Thoracic aorta (tissue), 2 donors: ENCODE measurements around the gene SMOC2. TPM values are rescaled to one million over a fixed set of nuclear protein-coding genes. Genes with fewer than 3 reads are reported as not detected.

Source experiments
- ATAC-seq: fragments of 150-250 bp; one replicate; pipeline ENCODE4 v1.8.0; 2017; ENCODE audit warnings: low read depth; ENCODE audit not compliant: insufficient number of reproducible peaks, low FRiP score
- DNase-seq: peaks from one replicate; pipeline ENCODE4 v3.0.0-alpha.2; 2020; ENCODE audit warnings: low spot score
- H3K27ac ChIP-seq, 2 donors: fragments of 200-600 bp; sonication (generic); 1 replicate in 1 of 2; 2 replicates in 1 of 2; pipeline ENCODE4 v1.5.1; 2016; ENCODE audit warnings: mild to moderate bottlenecking in 2 of 2, moderate library complexity in 2 of 2
- H3K27me3 ChIP-seq: fragments of 200-600 bp; sonication (generic); replicated peaks from 2 replicates; pipeline ENCODE4 v1.6.0; 2016; ENCODE audit warnings: mild to moderate bottlenecking; ENCODE audit not compliant: insufficient read depth
- H3K36me3 ChIP-seq: fragments of 200-600 bp; sonication (generic); one replicate; pipeline ENCODE4 v1.5.1; 2016
- H3K4me1 ChIP-seq, 2 donors: fragments of 200-600 bp; sonication (generic); 1 replicate in 1 of 2; 2 replicates in 1 of 2; pipeline versions ENCODE4 v1.5.1 to v1.6.0; 2016; ENCODE audit warnings: low read depth in 2 of 2, mild to moderate bottlenecking in 1 of 2; ENCODE audit not compliant: control insufficient read depth in 1 of 2
- H3K4me3 ChIP-seq: fragments of 200-600 bp; sonication (generic); 2 replicates; pipeline ENCODE4 v1.5.1; 2016; ENCODE audit warnings: mild to moderate bottlenecking
- H3K9me3 ChIP-seq: fragments of 200-600 bp; sonication (generic); 2 replicates; pipeline ENCODE4 v1.5.1; 2016
- total RNA-seq, 2 donors: library from RNA; depleted of rRNA; stranded (reverse); fragments of >200 nt; gene quantifications; one replicate each; pipeline versions ENCODE4 v1.1.0 to v1.2.3, GENCODE V29; 2016
- TF ChIP-seq, protein P1 (sequence below): fragments of 200-600 bp; sonication (generic); IDR thresholded peaks from one replicate; pipeline ENCODE4 v1.5.1; 2019; ENCODE audit warnings: antibody characterized with exemption

Gene SMOC2
- total RNA-seq, 2 donors from 2014 or later, result 334 to 424 TPM

DNA sequence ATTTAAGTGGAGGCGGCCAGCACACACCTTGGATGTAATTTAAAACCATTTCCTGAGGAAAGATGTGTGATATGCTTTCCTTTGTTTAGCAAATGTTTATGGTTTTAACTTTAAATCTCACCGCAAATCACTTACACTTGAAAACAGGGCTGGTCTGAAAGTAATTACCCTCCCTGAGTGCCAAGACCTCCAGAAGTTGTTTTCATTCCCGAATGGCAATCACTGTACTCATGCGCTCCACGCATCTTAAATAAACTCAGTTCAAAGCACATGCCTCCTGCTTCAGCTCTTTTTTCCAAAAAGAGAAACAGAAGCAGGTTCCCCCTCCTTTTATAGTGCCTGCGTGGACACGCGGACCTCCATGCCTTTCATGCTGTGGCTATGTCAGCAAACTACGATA lies 224.0 kb downstream of the SMOC2 start:
- Histone ChIP-seq H3K36me3 (peaks cover 2% of the 10 kb centered on the region), H3K27ac (no peak overlapping the region), H3K9me3 (no peaks in the 10 kb centered on the region), H3K4me3 (no peak overlapping the region), H3K4me1 (peaks cover 0 to 5% of the 10 kb centered on the region in 2 donors), H3K27me3 (no peaks in the 10 kb centered on the region)
- no peak for DNase-seq
- ATAC-seq, result no peak
- TF ChIP-seq, protein P1, sequence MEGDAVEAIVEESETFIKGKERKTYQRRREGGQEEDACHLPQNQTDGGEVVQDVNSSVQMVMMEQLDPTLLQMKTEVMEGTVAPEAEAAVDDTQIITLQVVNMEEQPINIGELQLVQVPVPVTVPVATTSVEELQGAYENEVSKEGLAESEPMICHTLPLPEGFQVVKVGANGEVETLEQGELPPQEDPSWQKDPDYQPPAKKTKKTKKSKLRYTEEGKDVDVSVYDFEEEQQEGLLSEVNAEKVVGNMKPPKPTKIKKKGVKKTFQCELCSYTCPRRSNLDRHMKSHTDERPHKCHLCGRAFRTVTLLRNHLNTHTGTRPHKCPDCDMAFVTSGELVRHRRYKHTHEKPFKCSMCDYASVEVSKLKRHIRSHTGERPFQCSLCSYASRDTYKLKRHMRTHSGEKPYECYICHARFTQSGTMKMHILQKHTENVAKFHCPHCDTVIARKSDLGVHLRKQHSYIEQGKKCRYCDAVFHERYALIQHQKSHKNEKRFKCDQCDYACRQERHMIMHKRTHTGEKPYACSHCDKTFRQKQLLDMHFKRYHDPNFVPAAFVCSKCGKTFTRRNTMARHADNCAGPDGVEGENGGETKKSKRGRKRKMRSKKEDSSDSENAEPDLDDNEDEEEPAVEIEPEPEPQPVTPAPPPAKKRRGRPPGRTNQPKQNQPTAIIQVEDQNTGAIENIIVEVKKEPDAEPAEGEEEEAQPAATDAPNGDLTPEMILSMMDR, result no peak

DNA sequence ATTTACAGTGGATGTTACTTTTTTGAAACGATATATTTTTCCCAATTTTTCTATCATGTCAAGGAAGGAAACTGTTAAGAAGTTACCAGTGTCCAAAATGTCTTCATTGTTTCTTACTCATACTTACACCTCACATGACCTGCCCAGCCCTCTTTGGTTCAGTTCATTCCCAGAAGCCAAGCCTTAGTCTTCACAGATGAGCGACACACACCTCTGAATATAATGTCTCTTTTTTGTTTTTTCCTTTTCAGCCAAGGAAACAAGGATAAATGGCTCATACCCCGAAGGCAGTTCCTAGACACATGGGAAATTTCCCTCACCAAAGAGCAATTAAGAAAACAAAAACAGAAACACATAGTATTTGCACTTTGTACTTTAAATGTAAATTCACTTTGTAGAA lies 225.2 kb downstream of the SMOC2 start:
- Histone ChIP-seq H3K27ac (no peak overlapping the region), H3K9me3 (no peaks in the 10 kb centered on the region), H3K36me3 (peaks cover 2% of the 10 kb centered on the region), H3K4me1 (peaks cover 0 to 5% of the 10 kb centered on the region in 2 donors), H3K4me3 (no peak overlapping the region), H3K27me3 (no peaks in the 10 kb centered on the region)
- ATAC-seq (no peak), DNase-seq (no peak)
- TF ChIP-seq, protein P1, result no peak

GRCh38 chr6:168666699-168667427 lies 225.9 kb downstream of the SMOC2 start:
- ATAC-seq, result no peak
- DNase-seq, result no peak
- no peak overlapping the region for H3K27ac ChIP-seq
- H3K27me3 ChIP-seq, result no peaks in the 10 kb centered on the region
- peaks cover 2% of the 10 kb centered on the region for H3K36me3 ChIP-seq
- peaks cover 0 to 5% of the 10 kb centered on the region in 2 donors for H3K4me1 ChIP-seq
- H3K9me3 ChIP-seq, result no peaks in the 10 kb centered on the region
- TF ChIP-seq, protein P1, result no peak
- H3K4me3 ChIP-seq, result no peak overlapping the region

DNA sequence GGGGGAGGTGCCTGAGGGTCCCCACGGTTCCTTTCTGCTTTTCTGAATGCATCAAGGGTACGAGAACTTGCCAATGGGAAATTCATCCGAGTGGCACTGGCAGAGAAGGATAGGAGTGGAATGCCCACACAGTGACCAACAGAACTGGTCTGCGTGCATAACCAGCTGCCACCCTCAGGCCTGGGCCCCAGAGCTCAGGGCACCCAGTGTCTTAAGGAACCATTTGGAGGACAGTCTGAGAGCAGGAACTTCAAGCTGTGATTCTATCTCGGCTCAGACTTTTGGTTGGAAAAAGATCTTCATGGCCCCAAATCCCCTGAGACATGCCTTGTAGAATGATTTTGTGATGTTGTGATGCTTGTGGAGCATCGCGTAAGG lies 226.4 kb downstream of the SMOC2 start:
- no peaks in the 10 kb centered on the region for H3K9me3 ChIP-seq
- H3K27me3 ChIP-seq, result no peaks in the 10 kb centered on the region
- H3K4me1 ChIP-seq, result peaks cover 0 to 5% of the 10 kb centered on the region in 2 donors
- ATAC-seq, result no peak
- H3K27ac ChIP-seq, result no peak overlapping the region
- no peak for DNase-seq
- H3K4me3 ChIP-seq, result no peak overlapping the region
- H3K36me3 ChIP-seq, result peaks cover 2% of the 10 kb centered on the region
- TF ChIP-seq, protein P1, result no peak

GRCh38 chr6:168670401-168670985 lies 229.5 kb downstream of the SMOC2 start:
- Histone ChIP-seq H3K36me3 (no peaks in the 10 kb centered on the region), H3K4me1 (peaks cover 0 to 5% of the 10 kb centered on the region in 2 donors), H3K4me3 (no peak overlapping the region), H3K27ac (no peak overlapping the region), H3K9me3 (no peaks in the 10 kb centered on the region), H3K27me3 (no peaks in the 10 kb centered on the region)
- ATAC-seq (no peak), DNase-seq (no peak)
- TF ChIP-seq, protein P1, result no peak
